MM.1S (cell line): ENCODE results near the gene GCK.

Experiments
- EZH2 ChIP-seq: fragments of 300-600 bp; sonication (generic); optimal IDR thresholded peaks from 2 replicates; pipeline ENCODE3; 2017; ENCODE audit warnings: low read depth, mild to moderate bottlenecking, antibody characterized with exemption, low read length, mixed read lengths
- EZH2phosphoT487 ChIP-seq: fragments of 300-600 bp; sonication (generic); IDR thresholded peaks from 2 replicates; pipeline ENCODE4 v1.6.1; 2018; ENCODE audit warnings: antibody characterized with exemption, low read length
- TF ChIP-seq, protein P1 (sequence below): fragments of 300-600 bp; sonication (generic); IDR thresholded peaks from 2 replicates; pipeline ENCODE4 v1.5.1; 2016; ENCODE audit warnings: antibody characterized with exemption, low read length, mixed read lengths

DNA sequence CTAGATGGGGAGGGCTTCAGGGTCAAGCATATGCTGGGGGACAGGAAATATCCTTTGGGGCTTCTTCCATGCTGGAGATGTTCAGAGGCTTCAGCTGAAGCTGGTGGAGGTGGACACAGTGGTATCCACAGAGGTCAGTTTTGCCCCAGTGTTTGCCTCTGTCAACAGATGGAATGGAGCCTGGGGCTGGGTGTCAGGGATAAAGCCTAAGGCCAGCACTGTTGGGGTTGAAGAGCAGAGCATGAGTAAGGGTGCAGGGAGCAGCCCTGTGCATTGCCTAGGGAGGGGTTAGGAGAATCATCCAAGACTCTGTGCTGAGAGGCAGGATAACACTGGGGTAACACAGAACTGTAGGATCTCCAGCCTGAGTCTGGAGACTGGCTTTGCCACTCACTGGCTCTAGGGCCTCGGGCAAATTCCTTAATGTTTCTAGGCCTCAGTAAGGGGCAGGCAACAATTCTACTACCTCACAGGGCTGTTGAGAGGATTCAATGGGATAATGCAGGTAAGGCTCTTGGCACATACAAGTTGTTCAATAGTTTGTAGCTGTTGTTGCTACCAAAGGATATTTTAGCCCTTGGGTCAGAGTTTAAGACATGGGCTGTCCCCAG lies 26.3 kb downstream of the GCK start:
- TF ChIP-seq EZH2phosphoT487: no peak
- TF ChIP-seq, protein P1, sequence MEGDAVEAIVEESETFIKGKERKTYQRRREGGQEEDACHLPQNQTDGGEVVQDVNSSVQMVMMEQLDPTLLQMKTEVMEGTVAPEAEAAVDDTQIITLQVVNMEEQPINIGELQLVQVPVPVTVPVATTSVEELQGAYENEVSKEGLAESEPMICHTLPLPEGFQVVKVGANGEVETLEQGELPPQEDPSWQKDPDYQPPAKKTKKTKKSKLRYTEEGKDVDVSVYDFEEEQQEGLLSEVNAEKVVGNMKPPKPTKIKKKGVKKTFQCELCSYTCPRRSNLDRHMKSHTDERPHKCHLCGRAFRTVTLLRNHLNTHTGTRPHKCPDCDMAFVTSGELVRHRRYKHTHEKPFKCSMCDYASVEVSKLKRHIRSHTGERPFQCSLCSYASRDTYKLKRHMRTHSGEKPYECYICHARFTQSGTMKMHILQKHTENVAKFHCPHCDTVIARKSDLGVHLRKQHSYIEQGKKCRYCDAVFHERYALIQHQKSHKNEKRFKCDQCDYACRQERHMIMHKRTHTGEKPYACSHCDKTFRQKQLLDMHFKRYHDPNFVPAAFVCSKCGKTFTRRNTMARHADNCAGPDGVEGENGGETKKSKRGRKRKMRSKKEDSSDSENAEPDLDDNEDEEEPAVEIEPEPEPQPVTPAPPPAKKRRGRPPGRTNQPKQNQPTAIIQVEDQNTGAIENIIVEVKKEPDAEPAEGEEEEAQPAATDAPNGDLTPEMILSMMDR: no peak
- no peak for TF ChIP-seq EZH2
